GM10847 (cell line): ENCODE results near the gene MROH7.

Experiments
- POLR2A ChIP-seq: IDR thresholded peaks from 2 replicates; pipeline ENCODE4 v1.6.1; 2011; ENCODE audit not compliant: insufficient read length; ENCODE audit errors: extremely low read depth

MROH7 gene

GRCh38 chr1:54606096-54606989, 35.2 kb upstream of the MROH7 start:
- TF ChIP-seq POLR2A = no peak

DNA sequence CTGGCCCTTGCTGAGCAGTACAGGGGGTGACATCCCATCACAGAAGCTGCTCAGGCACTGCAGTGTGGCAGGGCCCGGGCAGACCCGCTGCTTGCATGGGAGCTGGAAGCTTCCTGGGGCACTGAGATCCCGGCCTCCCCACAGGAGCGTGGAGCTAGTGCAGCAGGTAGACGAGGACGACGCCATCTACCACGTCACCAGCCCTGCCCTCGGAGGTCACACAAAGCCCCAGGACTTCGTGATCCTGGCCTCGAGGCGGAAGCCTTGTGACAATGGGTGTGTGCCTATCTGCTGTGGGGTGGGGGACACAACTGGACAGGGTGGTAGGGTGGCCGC, 34.6 kb upstream of the MROH7 start:
- TF ChIP-seq POLR2A = no peak

GRCh38 chr1:54607821-54608565, 33.6 kb upstream of the MROH7 start:
- TF ChIP-seq POLR2A = no peak

GRCh38 chr1:54608566-54609230, 32.9 kb upstream of the MROH7 start:
- no peak for TF ChIP-seq POLR2A

GRCh38 chr1:54609301-54609921, 32.2 kb upstream of the MROH7 start:
- no peak for TF ChIP-seq POLR2A

DNA sequence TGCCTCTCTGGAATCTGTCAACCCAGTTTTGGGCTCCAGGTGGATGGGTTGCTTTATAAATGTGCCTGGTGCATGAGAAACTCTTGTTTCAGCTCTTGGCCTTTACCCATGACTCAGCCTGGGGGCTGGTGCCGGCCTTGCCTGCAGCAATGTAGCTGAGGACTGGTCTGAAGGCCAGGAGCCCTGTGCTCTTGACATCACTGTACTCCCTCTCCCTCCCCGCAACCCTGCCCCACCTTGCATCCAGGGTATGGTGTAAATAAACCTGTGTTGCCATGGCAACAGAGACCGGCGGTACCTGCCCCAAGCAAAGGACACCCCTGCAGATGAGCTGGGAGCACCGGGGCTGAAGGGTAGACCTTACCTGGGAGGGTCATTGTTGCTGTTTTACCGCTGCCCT, 31.5 kb upstream of the MROH7 start:
- TF ChIP-seq POLR2A = no peak

DNA sequence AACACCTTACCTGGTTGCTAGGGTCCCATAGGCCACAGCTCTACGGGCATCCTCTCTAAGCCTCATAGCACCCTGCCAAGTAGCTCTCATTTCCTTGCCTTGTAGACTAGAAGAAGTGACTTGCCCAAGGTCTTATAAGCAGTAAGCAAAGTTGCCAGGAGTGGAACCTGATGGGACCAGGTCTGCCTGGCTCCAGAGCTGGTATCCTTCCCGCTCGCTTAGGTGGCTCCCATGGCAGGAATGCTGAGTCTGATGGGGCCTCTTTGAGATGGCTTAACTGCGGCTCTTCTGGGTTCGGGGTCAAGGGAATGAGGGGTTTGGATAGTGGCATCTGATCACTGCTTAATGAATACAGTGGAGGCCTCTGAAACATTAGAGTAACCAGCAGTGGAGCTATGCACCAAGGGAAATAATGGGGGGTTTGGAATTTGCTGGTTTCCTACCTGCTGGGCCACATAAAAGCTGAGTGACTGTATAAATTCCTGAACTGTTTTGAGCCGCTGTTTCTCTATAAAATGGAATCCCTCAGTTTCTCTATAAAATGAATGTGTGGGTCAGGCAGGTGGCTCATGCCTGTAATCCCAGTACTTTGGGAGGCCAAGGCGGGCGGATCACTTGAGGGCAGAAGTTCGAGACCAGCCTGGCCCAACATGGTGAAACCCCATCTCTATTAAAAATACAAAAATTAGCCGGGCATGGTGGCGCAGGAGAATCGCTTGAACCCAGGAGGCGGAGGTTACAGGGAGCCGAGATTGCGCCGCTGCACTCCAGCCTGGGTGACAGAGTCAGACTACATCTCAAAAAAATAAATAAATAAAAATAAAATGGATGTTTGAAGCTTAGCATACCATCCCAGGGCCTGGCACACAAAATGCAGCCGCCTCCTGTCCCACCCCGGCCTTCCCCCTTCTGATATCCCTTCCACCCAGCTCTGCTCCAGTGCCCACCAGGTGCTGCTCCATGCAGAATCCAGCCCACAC, 30.7 kb upstream of the MROH7 start:
- no peak for TF ChIP-seq POLR2A

- no peak for TF ChIP-seq POLR2A
These were observed 30.0 kb upstream of the MROH7 start for GRCh38 chr1:54611621-54612020.

- TF ChIP-seq POLR2A = no peak
These were observed 27.6 kb upstream of the MROH7 start for GRCh38 chr1:54614024-54614423.

DNA sequence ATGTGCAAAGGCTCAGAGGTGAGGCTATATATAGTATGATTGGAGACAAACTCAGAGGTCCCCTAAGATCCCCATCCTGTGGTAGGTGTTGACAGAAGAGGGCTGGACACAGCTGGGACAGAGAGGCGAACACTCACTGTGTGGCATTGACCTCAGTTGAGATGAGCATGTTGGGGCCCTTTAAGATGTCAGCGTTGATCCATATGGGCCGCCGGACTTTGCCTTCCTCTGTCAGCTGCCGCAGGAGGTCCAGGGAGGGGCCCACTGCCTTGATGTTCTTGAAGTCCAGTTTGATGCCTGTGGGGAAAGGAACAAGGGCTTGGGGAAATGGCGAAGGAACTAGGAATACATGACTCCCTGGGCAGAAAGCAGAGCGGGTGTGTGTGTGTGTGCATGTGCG, 27.0 kb upstream of the MROH7 start:
- no peak for TF ChIP-seq POLR2A

- TF ChIP-seq POLR2A = no peak
These were observed 25.9 kb upstream of the MROH7 start for GRCh38 chr1:54615531-54616279.

DNA sequence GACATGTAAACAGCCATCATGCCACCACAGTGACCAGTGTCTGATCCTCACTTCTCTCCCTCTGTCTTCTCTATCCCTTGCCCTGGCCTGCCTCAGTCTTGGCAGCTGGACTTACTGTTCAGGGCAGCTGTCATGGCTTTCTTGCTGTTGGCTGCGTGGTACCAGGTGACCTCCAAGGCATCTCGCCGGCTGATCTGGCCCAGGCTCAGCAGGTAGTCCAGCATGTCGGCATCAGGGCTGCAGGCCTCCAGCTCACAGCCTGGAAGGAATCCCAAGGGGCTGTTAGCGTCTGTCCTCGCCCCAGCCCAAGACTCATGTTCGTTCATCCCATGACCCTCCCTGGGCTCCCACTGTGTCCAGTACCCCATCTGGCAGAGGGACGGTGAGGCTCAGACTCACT, 21.8 kb upstream of the MROH7 start:
- TF ChIP-seq POLR2A = no peak

GRCh38 chr1:54623216-54624007, 18.2 kb upstream of the MROH7 start, which contains the start of gene FAM151A:
Gene FAM151A, minus strand, starts transcription at chr1:54623525. Its CDS starts 130 bp downstream, at chr1:54623395.
- TF ChIP-seq POLR2A = no peak
